Measurements from ENCODE around the gene AOC2.
"Not testable (repeated sequence)": the region's sequence is repeated elsewhere in the genome, so short reads cannot be mapped to it uniquely, and the experiment has no call there.

Gene AOC2

DNA sequence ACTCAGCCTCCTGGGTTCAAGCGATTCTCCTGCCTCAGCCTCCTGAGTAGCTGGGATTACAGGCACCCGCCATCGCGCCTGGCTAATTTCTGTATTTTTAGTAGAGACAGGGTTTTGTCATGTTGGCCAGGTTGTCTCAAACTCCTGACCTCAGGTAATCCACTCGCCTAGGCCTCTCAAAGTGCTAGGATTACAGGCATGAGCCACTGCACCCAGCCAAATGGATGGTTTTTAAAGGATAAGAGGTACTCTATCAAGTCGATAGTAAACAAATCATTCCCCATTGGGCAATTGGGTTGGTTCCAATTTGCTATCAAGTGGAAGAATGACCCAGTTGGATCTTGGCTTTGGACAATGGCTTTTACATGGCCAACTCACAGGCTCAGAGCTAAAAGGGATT is 37.3 kb downstream of the AOC2 start:
- DNase-seq (ENCODE audit: low read depth, low spot score): not testable (repeated sequence)

DNA sequence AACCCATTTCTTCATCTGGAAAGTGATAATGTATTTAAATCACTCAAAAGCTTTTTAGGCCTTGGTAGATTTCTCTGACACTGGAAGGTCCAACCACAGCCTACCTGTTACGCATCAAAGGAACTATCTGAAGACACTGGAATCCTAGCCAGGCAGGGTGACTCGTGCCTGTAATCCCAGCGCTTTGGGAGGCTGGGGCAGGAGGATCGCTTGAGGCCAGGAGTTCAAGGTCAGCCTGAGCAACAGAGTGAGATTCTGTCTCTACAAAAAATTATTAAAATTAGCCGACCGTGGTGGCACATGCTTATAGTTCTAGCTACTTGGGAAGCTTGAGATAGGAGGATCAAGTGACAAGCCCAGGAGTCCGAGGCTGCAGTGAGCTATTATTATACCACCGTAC is 37.8 kb downstream of the AOC2 start:
- DNase-seq (ENCODE audit: low read depth, low spot score): no peak

DNA sequence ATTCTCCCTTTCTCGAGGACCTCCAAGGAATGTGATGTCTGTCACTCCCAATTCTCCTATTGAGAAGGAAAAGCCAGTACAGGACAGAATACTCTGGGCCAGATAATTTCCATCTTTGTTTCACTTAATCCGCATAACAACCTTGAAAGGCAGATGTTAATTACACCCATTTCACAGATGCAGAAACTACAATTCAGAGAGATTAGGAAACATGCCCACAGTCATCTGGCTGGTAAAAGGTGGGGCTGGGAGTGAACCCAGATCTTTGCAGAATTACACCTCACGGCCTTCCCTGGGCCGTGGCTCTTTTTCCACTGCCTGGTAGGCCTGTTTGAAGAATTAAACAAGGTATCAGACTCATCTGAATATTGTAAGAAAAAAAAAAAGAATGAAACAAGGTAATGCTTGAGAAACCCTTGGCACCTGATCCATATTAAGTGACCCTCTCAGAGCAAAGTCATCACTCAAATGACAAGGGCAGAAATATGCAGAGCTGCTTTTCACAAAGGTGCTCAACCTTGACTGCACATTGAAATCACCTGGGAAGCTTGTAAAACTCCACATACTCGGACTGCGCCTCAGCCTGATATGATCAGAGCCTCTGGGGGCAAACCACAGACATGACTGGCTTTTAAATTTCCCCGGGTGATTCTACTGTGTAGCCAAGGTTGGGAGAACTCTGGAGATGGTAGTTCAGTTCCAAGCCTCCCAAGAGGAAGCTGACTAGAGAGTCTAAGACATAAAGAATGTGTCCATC is 39.6 kb downstream of the AOC2 start:
- DNase-seq (ENCODE audit: low read depth, low spot score): no peak

- not testable (repeated sequence) for DNase-seq (ENCODE audit: low read depth, low spot score)
Observed at GRCh38 chr17:42885806-42886205, 41.4 kb downstream of the AOC2 start.

DNA sequence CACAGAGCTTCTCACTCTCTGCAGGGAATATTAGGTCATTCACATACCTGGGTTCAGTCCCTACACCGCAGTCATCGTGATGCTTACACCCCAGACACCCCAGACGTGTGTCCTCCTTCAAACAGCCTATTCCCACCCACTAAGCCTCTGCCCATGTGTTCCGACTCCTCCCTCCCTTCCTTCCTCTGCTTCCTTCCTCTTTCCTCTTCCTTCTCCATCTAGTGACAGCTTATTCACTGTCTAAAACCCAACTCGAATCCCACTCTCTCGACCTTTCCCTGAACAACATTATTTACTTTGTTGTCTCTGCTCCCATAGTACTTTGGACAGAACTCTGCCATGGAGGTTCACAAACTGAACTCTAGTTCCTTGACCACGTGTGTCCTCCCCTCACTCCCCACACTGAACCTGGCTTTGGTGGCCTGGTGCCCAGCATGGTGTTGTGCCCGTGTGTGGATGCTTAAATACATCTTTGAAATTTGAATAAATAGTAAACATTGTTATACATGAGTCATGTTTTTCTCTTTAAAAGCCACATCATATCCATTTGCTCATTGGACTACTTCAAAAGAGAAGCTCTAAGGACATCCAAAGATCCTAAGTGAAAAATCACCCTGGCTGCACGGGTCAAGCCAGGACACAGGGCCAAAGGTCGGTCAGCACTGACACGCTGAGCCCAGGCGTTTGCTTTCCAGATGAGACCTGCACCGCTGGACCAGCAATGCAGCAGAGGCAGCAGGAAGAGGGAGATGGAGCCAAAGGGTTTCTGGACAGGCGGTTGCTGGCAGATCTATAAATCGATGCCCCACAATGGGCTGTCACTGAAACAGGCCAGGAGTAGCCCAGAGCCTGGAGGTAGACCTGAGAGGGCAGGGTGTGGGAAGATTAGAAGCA is 42.1 kb downstream of the AOC2 start:
- DNase-seq (ENCODE audit: low read depth, low spot score): no peak

DNA sequence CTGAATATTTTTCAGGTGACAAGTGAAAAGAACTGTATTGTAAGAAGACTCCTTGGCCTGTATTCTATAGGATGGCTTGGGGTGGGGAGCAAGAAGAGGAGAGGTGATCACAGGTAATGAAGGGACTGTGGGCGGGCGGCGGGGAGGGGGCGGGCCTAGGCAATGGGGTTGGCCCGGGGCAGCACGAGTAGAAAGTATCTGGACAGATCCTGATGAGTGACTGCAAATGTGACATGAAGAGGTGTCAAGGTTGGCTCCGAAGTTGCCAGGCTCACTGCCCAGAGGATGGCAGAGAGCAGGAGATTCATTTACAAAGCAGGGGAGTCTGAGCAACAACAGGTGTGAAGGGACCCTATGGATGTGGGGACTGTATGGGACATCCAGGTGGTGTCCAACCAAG is 45.4 kb downstream of the AOC2 start:
- no peak for DNase-seq (ENCODE audit: low read depth, low spot score)

DNA sequence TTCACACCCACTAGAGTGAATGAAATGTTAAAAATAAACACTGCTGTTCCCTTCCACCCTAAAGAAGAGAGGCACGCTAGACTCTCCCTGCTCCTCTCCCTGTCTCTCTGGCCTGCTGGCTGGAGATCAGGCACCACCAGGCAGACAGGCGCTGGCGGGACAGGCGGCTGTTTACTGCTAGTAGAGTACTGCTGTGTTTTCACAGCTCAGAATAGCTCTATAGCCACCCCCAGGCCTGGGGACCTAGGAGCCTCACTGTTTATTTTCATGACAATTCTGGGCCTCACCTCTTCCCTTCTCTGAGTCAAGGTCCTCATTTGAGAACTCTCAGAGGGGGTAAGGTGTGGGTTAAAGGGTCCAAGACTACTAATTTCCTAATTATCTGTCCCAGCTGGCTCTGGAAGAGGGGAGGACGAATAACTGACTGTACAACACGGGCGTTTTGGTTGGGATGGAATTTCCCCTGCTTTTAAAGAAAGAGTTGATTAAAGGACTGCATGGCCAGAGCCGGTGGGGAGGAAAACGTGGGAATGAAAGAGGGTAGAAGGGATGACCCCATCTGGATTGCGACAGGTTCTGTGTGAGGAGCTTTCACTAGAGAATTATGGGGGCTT is 47.3 kb downstream of the AOC2 start:
- no peak for DNase-seq (ENCODE audit: low read depth, low spot score)

DNA sequence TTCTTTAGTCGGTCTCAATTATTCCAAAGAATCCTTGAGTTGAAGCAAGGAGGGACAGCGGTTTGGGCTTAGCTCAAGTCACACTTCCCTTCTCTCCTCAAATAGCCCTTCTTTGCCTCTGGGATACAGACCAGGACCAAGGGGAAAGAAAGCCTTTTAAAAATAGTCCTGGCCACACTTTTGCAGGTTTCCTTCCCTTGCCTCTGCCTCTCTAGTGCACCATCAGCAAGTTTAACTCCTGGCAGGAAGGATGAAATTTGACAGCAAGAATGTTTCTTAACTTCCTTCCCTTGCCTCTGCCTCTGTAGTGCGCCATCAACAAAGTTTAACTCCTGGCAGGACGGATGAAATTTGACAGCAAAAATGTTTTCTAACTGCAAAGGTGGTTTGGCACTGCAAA is 49.0 kb downstream of the AOC2 start:
- DNase-seq (ENCODE audit: low read depth, low spot score): no peak

DNA sequence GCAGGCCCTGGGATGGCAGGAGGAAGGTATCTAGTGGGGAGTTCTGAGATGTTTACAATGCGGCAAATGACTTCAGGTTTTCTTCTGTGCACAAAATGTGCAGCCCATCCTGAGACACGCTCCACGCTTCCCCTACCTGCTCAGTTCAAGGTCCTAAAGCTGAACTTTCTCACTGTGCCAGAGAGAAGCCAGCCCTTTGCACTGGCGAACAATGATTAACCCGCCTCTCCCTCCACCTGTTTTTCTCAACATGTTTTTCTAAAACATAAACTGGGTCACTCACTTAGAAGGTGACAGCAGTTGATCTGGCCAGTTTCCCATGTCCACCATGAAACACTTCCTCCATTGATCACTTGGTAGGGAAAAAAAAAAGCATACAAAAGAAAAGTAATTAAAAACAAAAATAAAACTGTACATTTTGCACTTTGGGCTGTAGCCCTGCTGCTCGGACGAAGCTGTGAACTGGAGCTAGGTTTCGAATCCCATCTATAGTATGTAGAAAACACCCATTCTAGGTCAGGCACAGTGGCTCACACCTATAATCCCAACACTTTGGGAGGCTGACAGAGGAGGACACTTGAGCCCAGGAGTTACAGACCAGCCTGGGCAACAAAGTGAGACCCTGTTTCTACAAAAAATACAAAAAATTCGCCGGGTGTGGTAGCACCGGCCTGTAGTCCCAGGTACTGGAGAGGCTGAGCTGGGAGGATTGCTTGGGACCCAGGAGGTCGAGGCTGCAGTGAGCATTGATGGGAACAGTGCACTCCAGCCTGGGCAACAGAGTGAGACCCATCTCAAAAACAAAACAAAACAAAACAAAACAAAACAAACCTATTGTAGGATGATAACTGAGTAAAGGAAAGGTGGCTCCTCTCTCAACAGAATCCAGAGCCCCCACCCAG is 50.2 kb downstream of the AOC2 start:
- DNase-seq (ENCODE audit: low read depth, low spot score): no peak

DNA sequence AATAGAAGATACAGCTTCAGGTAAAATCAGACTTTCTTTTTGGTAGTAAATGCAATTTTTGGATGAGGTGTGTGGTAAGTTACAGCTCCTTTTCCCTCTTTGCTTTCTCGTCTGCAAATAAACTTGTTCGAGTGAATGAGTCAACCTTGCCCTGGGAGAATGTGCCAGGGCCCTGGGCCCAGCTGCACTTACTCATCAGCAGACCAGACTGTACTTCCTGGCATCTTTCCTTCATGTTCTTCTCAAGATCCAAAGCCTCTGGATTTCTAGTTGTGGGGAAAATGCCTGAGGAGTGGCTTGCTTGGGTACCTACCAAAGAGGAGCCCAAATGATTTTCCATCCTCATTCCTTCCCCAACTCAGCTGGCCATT is 50.8 kb downstream of the AOC2 start:
- no peak for DNase-seq (ENCODE audit: low read depth, low spot score)

DNA sequence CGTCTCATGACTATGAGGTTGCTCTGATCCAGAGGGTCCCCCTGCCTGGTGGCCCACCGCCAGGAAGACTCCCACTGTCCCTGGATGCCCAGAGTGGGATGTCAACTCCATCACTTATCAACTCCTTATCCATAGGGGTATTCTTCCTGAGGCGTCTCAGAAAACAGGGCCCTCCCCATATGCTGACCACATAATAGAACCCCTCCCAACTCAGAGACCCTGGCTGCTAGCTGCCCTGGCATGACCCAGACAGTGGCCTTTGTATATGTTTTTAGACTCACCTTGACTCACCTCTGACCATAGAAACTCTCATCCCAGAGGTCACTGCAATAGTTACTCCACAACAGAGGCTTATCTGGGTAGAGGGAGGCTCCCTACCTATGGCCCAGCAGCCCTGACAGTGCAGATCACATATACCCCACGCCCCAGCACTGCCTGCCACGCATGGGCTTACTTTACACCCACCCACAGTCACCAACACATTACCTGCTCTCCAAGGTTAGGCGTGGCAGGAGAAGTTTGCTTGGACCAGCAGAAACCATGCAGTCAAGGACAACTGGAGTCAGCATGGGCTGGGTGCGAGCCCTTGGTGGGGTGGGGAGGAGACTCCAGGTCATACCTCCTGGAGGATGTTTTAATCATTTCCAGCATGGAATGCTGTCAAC is 53.9 kb downstream of the AOC2 start:
- no peak for DNase-seq (ENCODE audit: low read depth, low spot score)

DNA sequence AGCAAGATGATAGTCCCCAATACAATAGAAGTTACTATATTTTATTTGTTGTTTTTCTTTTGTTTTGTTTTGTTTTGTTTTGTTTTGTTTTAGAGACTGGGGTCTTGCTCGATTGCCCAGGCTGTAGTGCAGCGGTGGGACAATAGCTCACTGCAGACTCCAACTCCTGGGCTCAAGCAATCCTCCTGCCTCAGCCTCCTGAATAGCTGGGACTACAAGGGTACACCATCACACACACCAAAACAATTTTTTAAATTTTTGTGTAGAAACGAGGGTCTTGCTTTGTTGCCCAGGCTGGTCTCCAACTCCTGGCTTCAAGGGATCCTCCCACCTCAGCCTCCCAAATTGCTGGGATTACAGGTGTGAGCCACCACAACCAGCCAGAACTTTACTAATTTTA is 55.6 kb downstream of the AOC2 start:
- not testable (repeated sequence) for DNase-seq (ENCODE audit: low read depth, low spot score)

Data from activated CD4-positive, CD25-positive, alpha-beta regulatory T cell treated with anti-CD3 and anti-CD28 coated beads, Interleukin-2, amount 50 U/mL, for 16 hours (primary cell).